Frontal cortex (tissue), 4 donors: ENCODE measurements around the gene PYROXD2. TPM values are rescaled to one million over a fixed set of nuclear protein-coding genes. Genes with fewer than 3 reads are reported as not detected.

Source experiments
- DNase-seq, 2 donors: peaks; one replicate each; pipeline ENCODE4 v3.0.0; 2012; ENCODE audit warnings: low spot score in 2 of 2
- FAIRE-seq: peaks from 2 replicates; lab custom pipeline; 2012; peaks lifted over from hg19 to GRCh38; lab: Jason Lieb, UNC
- total RNA-seq: library from RNA; depleted of rRNA; stranded (reverse); fragments of >200 nt; gene quantifications from one replicate; pipeline ENCODE4 v1.2.3, GENCODE V29; 2014
- donor health status: control.
- donor health status: control.
- donor health status: control.

Gene PYROXD2
- total RNA-seq, 1 donor from 2014 or later = 2.4 TPM

- DNase-seq (no peak), FAIRE-seq (no peak)
Observed at GRCh38 chr10:98436704-98437103, 21.7 kb upstream of the PYROXD2 start.

- FAIRE-seq = no peak
- DNase-seq = no peak
Observed at GRCh38 chr10:98435178-98435577, 20.2 kb upstream of the PYROXD2 start.

- FAIRE-seq (no peak), DNase-seq (no peak)
Observed at GRCh38 chr10:98433881-98434732, 19.1 kb upstream of the PYROXD2 start.

GRCh38 chr10:98433371-98433770 lies 18.4 kb upstream of the PYROXD2 start:
- DNase-seq = no peak
- FAIRE-seq = no peak

GRCh38 chr10:98432330-98432729 lies 17.3 kb upstream of the PYROXD2 start:
- DNase-seq (no peak), FAIRE-seq (no peak)

- DNase-seq (no peak), FAIRE-seq (no peak)
Observed at GRCh38 chr10:98431016-98431415, 16.0 kb upstream of the PYROXD2 start.

GRCh38 chr10:98430427-98430826 lies 15.4 kb upstream of the PYROXD2 start:
- no peak for FAIRE-seq
- DNase-seq = no peak

- FAIRE-seq = no peak
- DNase-seq = no peak
Observed at GRCh38 chr10:98429320-98430072, 14.5 kb upstream of the PYROXD2 start.

GRCh38 chr10:98427011-98427515 lies 12.1 kb upstream of the PYROXD2 start:
- DNase-seq (no peak), FAIRE-seq (no peak)

GRCh38 chr10:98425511-98426352 lies 10.8 kb upstream of the PYROXD2 start:
- DNase-seq = peak in 1 of 2 donors; percentile 48
- no peak for FAIRE-seq

- FAIRE-seq (no peak), DNase-seq (no peak)
Observed at GRCh38 chr10:98424295-98425254, 9.6 kb upstream of the PYROXD2 start.

- FAIRE-seq (no peak), DNase-seq (no peak)
Observed at GRCh38 chr10:98423691-98424120, 8.7 kb upstream of the PYROXD2 start.

GRCh38 chr10:98422182-98422581 lies 7.2 kb upstream of the PYROXD2 start:
- no peak for DNase-seq
- no peak for FAIRE-seq

GRCh38 chr10:98420786-98421185 lies 5.8 kb upstream of the PYROXD2 start:
- DNase-seq (no peak), FAIRE-seq (no peak)

- FAIRE-seq = no peak
Observed at GRCh38 chr10:98419469-98420261, 4.7 kb upstream of the PYROXD2 start.

GRCh38 chr10:98418665-98419468 lies 3.9 kb upstream of the PYROXD2 start:
- DNase-seq (no peak), FAIRE-seq (no peak)

More at GRCh38 chr10:98419469-98420261, 4.7 kb upstream of the PYROXD2 start:
- DNase-seq = no peak

GRCh38 chr10:98417973-98418664 lies 3.1 kb upstream of the PYROXD2 start:
- no peak for FAIRE-seq

More at GRCh38 chr10:98417973-98418664, 3.1 kb upstream of the PYROXD2 start:
- no peak for DNase-seq
